ENCODE measurements around the gene CHURC1.
A peak's percentile ranks its signal among the peaks of the same experiment; 100 is the strongest.
"Not testable (repeated sequence)": the region's sequence is repeated elsewhere in the genome, so short reads cannot be mapped to it uniquely, and the experiment has no call there.

Gene CHURC1

GRCh38 chr14:64912261-64912660 lies 2.0 kb upstream of the CHURC1 start:
- DNase-seq, result no peak

DNA sequence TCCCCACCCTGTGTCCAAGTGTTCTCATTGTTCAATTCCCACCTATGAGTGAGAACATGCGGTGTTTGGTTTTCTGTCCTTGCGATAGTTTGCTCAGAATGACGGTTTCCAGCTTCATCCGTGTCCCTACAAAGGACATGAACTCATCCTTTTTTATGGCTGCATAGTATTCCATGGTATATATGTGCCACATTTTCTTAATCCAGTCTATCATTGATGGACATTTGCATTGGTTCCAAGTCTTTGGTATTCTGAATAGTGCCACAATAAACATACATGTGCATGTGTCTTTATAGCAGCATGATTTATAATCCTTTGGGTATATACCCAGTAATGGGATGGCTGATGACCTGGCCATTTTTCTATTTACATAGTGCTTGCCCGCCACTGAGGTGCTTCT lies 778 bp upstream of the CHURC1 start:
- not testable (repeated sequence) for DNase-seq

DNA sequence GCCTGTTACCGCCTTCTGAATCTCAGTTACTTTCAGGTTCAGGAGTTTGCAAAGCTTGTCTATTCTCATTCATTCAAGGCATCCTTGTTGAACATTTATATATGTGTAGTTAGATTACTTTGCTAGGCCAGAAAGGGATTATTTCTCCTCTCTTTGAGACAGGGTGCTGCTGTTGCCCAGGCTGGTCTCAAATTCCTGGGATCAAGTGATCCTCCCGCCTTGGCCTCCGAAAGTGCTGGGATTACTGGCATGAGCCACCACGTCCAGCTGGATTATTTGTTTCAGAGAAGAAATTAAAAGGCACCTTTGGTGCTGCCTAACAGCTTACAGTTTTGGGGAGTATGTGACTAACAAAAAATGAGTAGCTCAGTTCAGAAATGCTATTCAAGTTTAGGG lies 772 bp downstream of the CHURC1 start:
- no peak for DNase-seq

DNA sequence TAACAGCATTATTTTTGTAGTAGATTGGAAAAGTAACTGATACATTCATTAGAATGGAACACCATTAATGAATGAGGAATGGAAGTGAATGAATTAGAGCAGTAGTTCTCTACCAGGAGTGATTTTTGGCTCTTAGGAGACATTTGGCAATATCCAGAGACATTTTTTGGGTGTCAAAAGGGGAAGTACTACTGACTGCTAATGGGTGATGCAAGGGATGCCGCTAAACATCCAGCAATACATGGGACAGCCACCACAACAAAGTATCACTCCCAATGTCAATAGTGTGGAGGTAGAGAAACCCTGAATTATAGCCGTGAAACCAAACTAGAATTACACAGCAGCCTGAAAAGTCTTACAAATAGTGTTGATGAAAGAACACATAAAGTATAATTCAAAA lies 1.5 kb downstream of the CHURC1 start:
- DNase-seq, result peak; percentile 13

DNA sequence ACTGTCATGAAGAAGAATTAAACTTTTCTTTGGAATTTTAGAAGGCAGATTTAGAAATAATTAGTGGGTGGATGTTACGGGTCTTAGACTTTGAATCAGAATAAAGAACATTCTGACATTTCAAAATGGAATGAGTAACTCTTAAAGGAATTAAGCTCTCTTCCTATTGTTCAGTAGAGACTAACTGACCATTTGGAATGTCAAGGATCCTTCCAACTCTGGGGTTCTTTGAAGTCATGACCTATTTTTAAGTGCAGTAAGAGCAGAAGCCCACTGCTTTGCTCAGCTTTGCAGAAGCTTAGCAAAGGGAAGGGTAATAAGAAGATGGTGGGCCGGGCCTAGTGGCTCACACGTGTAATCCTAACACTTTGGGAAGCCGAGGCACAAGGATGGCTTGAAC lies 4.0 kb downstream of the CHURC1 start:
- no peak for DNase-seq

- DNase-seq, result no peak
These were observed 5.0 kb downstream of the CHURC1 start for GRCh38 chr14:64919215-64919614.

GRCh38 chr14:64919618-64920017 lies 5.4 kb downstream of the CHURC1 start:
- no peak for DNase-seq

DNA sequence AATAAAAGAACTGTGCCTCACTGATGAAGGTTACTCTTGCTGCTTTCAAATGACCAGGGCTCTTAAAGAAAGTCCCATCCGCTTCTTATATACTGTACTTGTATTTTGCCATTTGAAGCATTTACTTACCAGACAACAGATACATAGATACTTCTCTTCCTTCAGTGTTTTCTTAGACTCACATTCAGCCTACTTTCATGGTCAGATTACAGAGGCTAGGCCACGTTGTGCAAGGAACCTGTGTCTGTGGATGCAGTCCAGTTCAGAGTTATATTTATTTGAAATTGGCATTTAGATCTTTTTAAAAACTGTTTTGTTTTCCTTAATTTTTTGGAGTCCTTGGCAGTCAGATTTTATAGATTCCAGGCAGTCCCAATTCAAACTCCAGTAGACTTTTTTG lies 6.2 kb downstream of the CHURC1 start:
- DNase-seq, result no peak

GRCh38 chr14:64923015-64923414 lies 8.8 kb downstream of the CHURC1 start:
- DNase-seq, result no peak

- no peak for DNase-seq
These were observed 12.2 kb downstream of the CHURC1 start for GRCh38 chr14:64926398-64926995.

GRCh38 chr14:64927031-64927430 lies 12.8 kb downstream of the CHURC1 start:
- no peak for DNase-seq

GRCh38 chr14:64928239-64929013 lies 14.2 kb downstream of the CHURC1 start:
- DNase-seq, result no peak

DNA sequence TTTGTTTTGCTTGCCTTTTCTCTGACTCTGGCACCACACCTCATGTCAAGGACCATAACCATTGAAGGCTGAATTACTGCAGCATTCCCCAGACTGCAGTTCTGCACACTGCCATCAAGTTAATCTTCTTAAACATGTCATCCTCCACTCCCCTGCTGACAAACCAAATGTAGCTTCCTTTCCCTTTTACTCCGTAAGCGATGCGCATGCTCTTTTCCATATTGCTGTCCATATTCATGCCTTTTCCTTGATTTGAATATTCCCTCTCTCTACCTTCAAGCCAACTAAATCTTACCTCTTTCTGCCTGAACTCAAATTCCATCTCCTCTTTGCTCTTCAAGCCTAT lies 14.7 kb downstream of the CHURC1 start:
- no peak for DNase-seq

DNA sequence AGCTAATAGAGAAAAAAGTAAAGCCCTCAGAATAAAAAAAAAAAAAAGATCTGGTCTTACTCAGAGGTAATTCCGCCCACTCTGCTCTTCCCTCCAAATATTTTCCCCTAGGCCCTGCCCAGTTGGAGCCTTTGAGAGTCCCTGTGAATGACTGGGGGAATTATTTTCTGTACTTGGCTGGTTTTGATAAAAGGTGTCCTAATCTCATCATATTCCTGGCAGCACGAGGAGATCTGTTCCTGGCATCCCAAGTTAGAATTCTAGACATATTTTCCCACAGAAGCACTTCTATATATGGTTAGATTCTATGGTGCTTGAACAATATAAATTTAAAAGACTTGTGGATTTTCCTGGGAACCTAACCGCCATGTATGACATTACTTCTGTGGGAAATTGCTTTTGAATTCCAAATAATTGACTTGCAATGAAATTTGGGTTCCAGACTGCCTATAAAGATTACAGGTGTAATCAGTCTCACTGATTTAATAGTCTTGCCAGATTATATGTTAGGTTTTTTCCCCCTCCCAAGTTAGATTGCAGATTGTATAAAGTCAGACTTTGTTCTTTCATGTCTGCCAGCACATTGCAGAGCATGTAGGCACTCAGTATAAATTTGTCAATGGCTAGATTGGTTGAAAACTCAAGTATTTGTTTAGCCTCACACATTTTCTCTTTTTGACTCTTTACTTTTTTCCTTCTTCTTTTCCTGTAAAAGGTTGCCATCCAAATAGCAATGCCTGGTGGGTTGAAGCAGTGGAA lies 16.0 kb downstream of the CHURC1 start:
- DNase-seq, result no peak

DNA sequence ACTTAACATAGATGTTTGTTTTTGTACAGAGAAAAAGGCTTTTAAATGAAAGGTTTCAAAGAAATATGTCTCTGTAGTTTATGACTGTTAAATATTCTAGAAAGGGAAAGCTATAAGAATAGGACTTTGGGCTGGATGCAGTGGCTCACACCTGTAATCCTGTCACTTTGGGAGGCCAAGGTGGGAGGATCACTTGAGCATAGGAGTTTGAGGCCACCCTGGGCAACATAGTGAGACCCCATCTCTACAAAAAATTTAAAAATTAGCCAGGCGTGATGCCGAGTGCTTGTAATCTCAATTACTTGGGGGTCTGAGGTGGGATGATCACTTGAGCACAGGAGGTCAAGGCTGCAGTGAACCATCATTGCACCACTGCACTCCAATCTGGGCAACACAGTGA lies 16.9 kb downstream of the CHURC1 start:
- no peak for DNase-seq

DNA sequence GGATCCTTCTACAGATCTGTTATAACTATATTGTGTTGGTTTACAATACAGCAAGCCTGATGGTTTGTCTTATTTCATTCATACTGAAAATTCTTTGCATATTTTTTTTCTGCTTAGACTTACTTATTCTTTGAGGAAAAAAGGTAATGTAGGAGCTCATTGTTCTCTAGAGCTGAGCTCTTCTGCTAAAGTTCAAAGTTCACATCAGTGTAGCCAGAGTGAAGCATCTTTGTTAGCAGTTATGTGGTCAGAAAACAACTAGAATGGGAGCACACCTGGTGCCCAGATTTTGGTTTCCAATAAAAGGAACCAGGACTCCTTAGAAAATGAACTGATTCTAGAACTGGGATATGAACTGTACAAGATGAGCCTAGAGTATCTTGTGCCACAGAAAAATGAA lies 18.0 kb downstream of the CHURC1 start:
- no peak for DNase-seq

- DNase-seq, result no peak
These were observed 20.2 kb downstream of the CHURC1 start for GRCh38 chr14:64934338-64934929.

GRCh38 chr14:64935508-64935907 lies 21.3 kb downstream of the CHURC1 start:
- no peak for DNase-seq

DNA sequence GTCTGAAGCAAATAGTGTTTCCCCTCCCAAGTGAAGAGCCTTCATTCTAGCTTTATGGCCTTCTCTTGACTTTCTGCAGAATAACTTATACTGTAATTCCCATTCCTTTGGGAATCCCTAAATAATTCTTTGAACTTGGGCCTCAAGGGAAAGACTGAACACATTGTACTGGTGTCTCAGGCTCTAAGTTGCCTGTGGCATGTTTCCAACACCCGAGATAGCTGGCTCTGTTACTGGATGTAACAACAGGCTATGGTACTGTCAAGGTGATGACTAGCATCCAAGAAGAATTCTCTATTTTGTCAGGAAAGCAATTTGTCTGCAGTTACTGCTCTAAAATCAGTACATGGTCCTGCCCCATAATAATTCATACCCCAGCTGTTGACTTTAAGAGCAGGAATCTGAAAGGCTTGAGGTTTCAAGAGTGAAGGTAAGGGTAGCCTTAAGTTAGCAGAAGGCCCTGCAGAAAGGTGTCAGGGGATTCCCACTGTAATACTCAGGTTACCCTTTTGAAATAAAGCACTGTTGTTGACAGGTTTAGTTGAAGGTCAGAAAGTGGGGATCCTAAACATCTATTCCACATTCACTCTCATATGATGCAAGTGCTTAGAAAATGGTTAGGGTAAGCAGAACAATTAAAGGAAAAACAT lies 23.0 kb downstream of the CHURC1 start:
- DNase-seq, result no peak

DNA sequence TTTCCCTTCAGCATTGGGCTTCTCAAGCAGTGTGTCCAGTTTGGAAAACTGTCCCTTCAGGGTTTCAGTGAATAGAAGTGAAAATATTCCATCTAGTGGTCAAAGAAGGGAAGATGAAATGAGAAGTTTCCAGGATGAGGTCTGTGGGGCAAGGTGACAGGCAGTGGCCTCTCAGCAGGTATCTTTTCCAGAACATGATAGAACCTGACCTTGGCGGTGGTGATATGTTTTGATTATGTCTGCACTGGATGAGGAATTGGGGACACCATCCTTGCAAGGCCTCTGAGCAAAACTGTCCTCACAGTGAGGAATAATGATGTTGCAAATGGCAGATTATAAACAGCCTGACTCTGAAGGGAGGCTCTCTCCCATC lies 23.6 kb downstream of the CHURC1 start:
- no peak for DNase-seq

DNA sequence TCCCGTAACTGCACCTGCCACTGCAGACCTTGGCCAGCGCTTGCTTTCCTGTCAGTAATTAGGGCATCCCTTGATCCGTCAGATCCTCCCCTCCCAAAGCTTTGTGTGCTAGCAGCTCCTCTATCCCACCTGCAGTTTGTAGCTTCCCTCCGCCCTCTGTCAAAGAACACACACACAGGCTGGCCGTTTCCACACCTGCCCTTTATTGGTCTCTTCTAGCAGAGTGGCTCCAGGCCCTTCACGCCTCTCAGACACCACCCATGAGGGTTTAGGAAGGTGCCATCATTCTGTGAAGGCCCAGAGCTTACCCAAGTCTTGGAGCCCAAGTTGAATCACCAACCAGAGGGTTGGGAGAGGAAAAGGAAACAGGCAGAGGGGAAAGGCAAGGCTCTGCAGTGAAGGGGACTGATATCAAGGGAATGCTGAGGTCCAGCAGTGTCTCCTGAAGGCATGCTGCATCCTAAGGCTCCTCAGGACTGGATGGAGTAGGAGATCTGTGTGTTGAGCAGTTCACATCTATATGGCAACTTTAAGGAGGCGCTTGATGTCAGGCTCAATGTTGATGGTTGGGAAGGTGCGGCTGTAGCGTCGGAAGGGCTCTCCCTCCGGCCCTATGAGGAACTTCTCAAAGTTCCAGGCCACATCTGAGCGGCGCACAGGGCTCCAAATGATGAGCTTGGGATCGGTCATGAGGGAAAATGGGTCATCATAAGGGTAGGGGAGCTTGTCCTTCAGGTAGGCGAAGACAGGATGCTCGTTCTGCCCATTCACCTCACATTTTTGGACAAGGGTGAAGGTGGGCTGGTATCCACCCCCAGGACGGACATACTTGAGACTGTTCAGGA lies 24.9 kb downstream of the CHURC1 start:
- DNase-seq, result no peak

DNA sequence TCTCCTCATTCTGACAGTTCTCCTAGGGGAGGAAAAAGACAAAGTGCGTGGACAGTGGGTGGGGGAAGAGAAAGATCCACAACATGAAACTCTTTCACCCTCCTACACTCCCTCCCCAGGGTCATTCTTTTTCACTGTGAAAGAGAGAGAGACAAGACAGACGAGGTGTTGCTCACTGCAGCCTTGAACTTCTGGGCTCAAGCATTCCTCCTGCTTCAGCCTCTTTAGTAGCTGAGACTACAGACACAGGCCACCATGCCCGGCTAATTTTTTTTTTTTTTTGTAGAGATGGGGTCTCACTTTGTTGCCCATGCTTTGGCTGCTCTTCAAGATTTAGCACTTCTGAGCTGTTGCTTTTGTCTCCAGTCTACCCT lies 25.5 kb downstream of the CHURC1 start:
- no peak for DNase-seq

Measured in CD4-positive, alpha-beta T cell treated with Interferon gamma for 1 hour (primary cell).